Measurements from ENCODE around the gene UBE2E1.
"Not testable (repeated sequence)": the region's sequence is repeated elsewhere in the genome, so short reads cannot be mapped to it uniquely, and the experiment has no call there.

Gene UBE2E1

GRCh38 chr3:23859012-23859743 is 53.4 kb downstream of the UBE2E1 start:
- no peak for DNase-seq

GRCh38 chr3:23859839-23860382 is 54.2 kb downstream of the UBE2E1 start:
- no peak for DNase-seq

GRCh38 chr3:23861689-23862088 is 55.9 kb downstream of the UBE2E1 start:
- DNase-seq: no peak

GRCh38 chr3:23863060-23863459 is 57.3 kb downstream of the UBE2E1 start:
- DNase-seq: peak in 1 of 2 experiments; percentile 14

- no peak for DNase-seq
Measured at GRCh38 chr3:23864931-23865330, 59.2 kb downstream of the UBE2E1 start.

GRCh38 chr3:23865595-23866396 is 60.0 kb downstream of the UBE2E1 start:
- peak; percentile 86 for DNase-seq

- DNase-seq: peak; percentile 34 to 64
Measured at GRCh38 chr3:23867400-23867799, 61.6 kb downstream of the UBE2E1 start.

GRCh38 chr3:23867838-23868237 is 62.1 kb downstream of the UBE2E1 start:
- no peak for DNase-seq

- no peak for DNase-seq
Measured at GRCh38 chr3:23869977-23870662, 64.4 kb downstream of the UBE2E1 start.

- DNase-seq: not testable (repeated sequence)
Measured at GRCh38 chr3:23870663-23871043, 64.9 kb downstream of the UBE2E1 start.

- DNase-seq: not testable (repeated sequence)
Measured at GRCh38 chr3:23871361-23871760, 65.6 kb downstream of the UBE2E1 start.

GRCh38 chr3:23872330-23872729 is 66.6 kb downstream of the UBE2E1 start:
- DNase-seq: no peak

- no peak for DNase-seq
Measured at GRCh38 chr3:23873941-23874340, 68.2 kb downstream of the UBE2E1 start.

- DNase-seq: peak; percentile 76 to 77
Measured at GRCh38 chr3:23874359-23875112, 68.8 kb downstream of the UBE2E1 start.

- peak in 1 of 2 experiments; percentile 17 for DNase-seq
Measured at GRCh38 chr3:23875113-23875725, 69.5 kb downstream of the UBE2E1 start.

GRCh38 chr3:23876923-23877322 is 71.2 kb downstream of the UBE2E1 start:
- peak in 1 of 2 experiments; percentile 54 for DNase-seq

GRCh38 chr3:23877329-23877980 is 71.7 kb downstream of the UBE2E1 start:
- DNase-seq: no peak

- DNase-seq: no peak
Measured at GRCh38 chr3:23879485-23879884, 73.7 kb downstream of the UBE2E1 start.

- no peak for DNase-seq
Measured at GRCh38 chr3:23880703-23881339, 75.1 kb downstream of the UBE2E1 start.

GRCh38 chr3:23881993-23882392 is 76.2 kb downstream of the UBE2E1 start:
- DNase-seq: not testable (repeated sequence)

GRCh38 chr3:23882487-23882918 is 76.7 kb downstream of the UBE2E1 start:
- DNase-seq: no peak

Measured in NCI-H526 (cell line).